ENCODE data around the gene ZNF683.
"Not testable (repeated sequence)": the region's sequence is repeated elsewhere in the genome, so short reads cannot be mapped to it uniquely, and the experiment has no call there.

The ZNF683 gene

GRCh38 chr1:26384076-26384475 lies 11.5 kb upstream of the ZNF683 start:
- no peak for DNase-seq (ENCODE audit: low spot score)

- no peak for DNase-seq (ENCODE audit: low spot score)
Measured at GRCh38 chr1:26378879-26379251, 6.3 kb upstream of the ZNF683 start.

DNA sequence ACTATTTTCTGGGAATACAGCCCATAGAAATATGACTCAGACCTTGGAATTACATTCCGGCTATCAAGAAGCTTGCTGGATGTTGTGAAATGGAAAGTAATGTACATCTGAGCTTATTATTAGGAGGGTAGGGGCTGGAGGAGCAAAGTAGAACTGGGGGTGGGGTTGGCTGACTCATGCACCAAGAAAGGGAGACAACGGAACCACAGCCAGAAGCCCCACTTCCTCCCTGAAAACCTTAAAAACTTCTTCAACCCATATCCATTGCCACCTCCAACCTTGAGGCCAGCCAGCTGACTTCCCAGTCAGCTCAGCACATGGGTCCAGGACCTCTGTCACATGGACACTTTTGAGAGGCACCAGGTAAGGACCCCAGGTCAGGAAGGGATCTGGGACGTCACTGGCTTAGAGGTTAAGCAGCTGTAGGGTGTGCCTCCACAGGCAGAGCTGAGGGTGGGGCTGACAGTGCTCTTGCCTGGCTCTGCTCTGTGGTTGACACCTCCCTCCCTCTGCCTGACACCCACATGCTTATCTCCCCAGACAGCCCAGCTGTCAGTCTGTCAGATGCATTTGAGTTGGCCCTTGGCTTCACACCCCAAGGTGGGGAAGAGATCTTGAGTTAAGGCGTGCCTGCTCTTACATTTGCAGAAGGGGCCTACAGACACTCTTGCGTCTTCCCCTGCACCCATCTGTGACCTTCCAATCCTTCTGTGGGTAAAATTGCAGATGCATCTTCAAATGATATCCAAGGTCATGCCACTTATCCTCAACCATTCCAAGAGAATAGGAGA lies 5.7 kb upstream of the ZNF683 start:
- peak; percentile 96 for DNase-seq (ENCODE audit: low spot score)

- DNase-seq (ENCODE audit: low spot score): no peak
Measured at GRCh38 chr1:26376050-26376449, 3.5 kb upstream of the ZNF683 start.

DNA sequence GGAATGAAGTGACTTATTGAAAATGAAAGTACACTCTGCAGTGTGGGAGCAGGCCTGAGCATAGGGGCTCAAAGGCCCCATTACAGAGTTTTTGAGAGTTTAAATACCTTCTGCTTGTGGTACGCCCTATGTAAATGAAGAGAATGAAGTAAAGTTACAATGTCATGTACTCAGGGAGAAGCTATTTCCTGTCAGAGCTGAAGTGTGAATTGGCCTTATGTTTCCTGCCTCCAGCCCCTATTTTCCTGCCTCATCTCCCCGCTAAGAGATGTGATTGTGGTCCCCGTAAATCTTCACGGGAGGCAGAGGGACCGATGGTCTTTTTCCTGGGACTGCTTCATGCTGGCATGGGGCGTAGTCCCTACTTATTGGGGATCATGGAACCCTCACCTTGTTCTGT lies 2.5 kb upstream of the ZNF683 start:
- no peak for DNase-seq (ENCODE audit: low spot score)

- not testable (repeated sequence) for DNase-seq (ENCODE audit: low spot score)
Measured at GRCh38 chr1:26374361-26374760, 1.8 kb upstream of the ZNF683 start.

GRCh38 chr1:26373789-26374188 lies 1.2 kb upstream of the ZNF683 start:
- no peak for DNase-seq (ENCODE audit: low spot score)

GRCh38 chr1:26373281-26373680 lies 731 bp upstream of the ZNF683 start:
- DNase-seq (ENCODE audit: low spot score): no peak

DNA sequence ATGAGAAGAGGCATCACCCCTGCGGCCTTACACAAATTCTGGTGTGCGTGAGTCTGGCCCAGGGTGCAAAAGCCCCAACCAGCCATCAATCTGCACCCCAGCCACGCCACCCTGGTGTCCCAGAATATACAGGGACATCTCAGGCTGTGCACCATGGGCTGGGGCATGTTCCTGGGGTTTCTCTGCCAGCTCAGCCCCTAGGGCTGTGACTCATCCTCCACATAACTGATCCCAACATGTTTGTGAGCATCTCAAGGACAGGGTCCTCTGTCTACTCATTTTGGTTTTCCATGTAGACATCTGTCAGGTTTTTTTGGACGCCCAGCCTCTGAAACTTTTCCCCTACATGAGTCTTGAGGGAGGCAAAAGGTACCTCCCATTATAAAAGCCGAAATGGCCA lies 511 bp downstream of the ZNF683 start:
- no peak for DNase-seq (ENCODE audit: low spot score)

GRCh38 chr1:26370591-26371382 lies 1.8 kb downstream of the ZNF683 start:
- DNase-seq (ENCODE audit: low spot score): no peak

DNA sequence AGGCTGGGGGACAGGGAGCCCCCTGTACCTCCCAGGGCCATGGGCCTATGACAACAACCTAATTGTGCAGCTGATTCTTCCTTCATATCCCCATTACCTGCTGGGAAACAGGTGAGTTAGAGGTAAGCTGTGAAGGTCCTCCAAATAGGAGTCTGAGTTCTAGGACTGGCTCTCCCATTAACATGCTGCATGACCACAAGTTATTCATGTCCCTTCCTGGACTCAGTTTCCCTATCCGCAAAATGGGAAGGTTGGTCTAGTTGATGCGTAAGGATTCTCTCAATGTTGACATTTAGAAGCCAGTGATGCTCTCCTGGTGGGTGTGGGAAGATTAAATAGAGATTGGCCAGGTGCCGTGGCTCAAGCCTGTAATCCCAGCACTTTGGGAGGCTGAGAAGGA lies 4.1 kb downstream of the ZNF683 start:
- DNase-seq (ENCODE audit: low spot score): no peak

DNA sequence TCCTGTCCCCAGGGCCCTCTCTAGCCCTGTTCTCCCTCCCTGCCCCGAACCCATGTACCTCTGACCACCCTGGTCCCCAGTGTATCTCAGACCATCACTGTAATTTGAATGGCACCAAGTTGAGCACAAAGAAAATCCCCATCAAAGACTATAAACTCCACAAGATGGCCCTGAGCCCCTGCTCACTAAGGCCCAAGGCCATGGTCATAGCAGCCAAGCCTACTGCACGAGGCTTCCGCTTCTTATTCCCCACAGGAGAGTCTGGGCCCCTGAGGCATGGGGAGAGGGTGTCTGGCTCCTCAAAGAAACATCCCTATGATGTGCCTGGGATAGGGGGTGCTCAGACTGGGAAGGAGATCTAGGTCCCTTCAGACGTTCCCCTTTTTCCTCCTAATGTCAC lies 4.5 kb downstream of the ZNF683 start:
- no peak for DNase-seq (ENCODE audit: low spot score)

GRCh38 chr1:26367441-26367840 lies 5.1 kb downstream of the ZNF683 start:
- no peak for DNase-seq (ENCODE audit: low spot score)

DNA sequence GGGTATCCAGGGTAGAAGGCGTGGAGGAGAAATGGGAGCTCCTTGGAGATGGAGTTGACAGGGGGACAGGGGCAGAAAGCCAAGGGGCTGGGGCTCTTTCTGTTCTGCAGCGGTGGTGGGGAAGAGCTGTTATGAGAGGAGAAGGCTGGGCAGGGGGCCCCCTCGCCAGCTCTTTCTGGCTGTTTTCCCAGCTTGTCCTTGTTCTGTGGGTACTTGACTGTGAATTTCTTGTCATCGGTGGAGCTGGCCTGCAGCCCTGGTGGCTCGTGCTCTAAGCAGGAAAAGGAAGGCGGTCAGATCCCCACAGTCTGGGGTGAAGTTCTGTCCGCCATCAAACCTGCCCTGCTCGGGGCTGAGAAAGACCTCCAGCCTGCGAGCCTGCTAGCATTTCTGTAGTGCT lies 7.6 kb downstream of the ZNF683 start:
- no peak for DNase-seq (ENCODE audit: low spot score)

- DNase-seq (ENCODE audit: low spot score): peak; percentile 86
Measured at GRCh38 chr1:26363549-26364448, 8.8 kb downstream of the ZNF683 start.

GRCh38 chr1:26362331-26362730 lies 10.2 kb downstream of the ZNF683 start:
- DNase-seq (ENCODE audit: low spot score): no peak

GRCh38 chr1:26361605-26362122 lies 10.9 kb downstream of the ZNF683 start:
- DNase-seq (ENCODE audit: low spot score): no peak

DNA sequence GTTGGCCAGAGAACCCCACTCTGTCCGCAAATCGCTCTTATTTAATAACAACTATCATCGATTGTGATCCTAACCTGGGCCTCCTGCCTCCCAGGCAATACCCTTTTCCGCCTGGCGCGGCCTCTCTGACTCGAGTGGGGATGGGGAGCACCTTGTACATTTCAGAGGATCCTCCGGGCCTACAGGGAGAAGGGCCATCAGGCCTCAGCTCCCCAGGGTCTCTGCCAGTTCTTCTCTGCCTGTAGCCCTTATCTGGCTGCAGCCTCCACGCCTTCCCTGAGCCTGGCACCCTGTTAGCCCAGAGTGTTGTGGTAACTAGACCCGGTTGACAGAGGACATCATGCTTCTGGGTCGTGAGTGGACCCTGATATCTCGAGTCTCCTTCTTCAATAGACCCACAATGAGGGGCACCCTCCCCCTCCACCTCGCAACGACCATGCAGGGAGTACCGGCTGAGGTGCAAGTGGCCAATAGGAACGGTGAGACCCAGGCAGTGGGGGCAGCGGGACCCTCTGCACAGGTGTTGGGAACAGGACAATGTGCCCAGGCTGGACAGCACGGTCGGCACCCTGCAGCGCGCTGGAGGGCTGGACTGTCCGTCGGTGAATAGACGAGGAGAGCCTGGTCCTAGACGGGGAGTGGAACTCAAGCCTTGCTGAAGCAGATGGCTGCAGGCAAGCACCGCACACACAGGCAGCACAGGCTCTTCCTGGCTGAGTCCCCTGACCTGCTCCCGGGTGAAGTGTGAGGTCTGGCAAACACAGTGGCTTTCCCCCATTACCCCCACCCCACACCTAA lies 11.5 kb downstream of the ZNF683 start:
- DNase-seq (ENCODE audit: low spot score): peak; percentile 40

DNA sequence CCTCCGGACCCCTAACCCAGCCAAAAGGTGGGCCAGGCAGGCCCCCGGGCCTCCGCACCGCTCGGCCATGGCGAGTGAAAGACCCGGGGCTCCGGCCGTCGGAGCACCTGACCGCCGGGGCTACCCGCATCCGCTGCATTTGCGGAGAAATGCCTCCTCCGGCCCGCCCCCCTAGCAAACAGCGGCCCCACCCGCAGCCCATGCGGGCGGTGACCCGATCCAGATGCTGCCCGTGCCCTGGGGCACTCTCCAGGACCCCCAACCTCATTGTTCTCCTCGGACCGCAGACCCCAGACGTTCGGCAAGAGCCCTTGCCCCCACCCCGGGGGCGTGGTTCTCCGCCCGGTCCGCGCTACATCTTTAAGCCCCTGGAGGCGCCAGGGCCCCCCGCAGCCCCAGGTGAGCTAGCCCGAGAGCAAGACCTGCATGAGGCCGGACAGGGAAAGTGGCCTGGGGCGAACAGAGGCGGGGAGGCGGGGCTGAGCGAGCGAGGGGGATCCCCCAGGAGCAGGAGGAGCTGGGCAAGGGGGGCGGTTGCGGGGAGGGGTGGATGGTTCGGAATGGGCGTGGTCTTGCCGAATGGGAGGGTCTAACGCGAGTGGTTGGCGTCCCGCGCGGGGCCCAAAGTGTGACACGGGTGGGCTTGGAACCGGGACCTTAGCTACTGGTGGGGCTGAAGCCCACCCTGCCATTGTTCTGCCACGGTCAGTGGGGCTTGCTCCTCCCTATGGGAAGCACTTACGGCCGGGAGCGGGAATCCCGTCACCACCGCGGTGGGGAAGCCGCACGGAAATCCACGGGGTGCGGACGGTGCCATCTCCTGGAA lies 12.4 kb downstream of the ZNF683 start:
- DNase-seq (ENCODE audit: low spot score): no peak

Measured in hematopoietic multipotent progenitor cell treated with erythropoietin and hydrocortisone succinate and interleukin-3 and kit ligand, for 15 days (in vitro differentiated cells).